Activated CD4-positive, alpha-beta T cell treated with anti-CD3 and anti-CD28 coated beads, Interleukin-2, amount 50 U/mL, for 4 hours (primary cell): ENCODE measurements around the gene NAP1L4.

Experiments
- DNase-seq, 2 experiments: peaks; one replicate each; pipeline ENCODE4 v3.0.0-alpha.2; 2020

The NAP1L4 gene

GRCh38 chr11:2902784-2903671, 89.1 kb downstream of the NAP1L4 start:
- DNase-seq = no peak

GRCh38 chr11:2901854-2902783, 90.0 kb downstream of the NAP1L4 start:
- peak; percentile 79 to 82 for DNase-seq

- DNase-seq = no peak
Measured at GRCh38 chr11:2901196-2901796, 90.8 kb downstream of the NAP1L4 start.

- DNase-seq = no peak
Measured at GRCh38 chr11:2899080-2899783, 92.9 kb downstream of the NAP1L4 start.

- peak in 1 of 2 experiments; percentile 34 for DNase-seq
Measured at GRCh38 chr11:2898366-2899079, 93.6 kb downstream of the NAP1L4 start.

GRCh38 chr11:2897048-2897447, 95.1 kb downstream of the NAP1L4 start:
- DNase-seq = no peak

GRCh38 chr11:2896047-2896446, 96.1 kb downstream of the NAP1L4 start:
- no peak for DNase-seq
